GM12875 (cell line): ENCODE data around the gene SPEN.

ENCODE experiments used
- H3K4me3 ChIP-seq: one replicate; pipeline ENCODE4 v1.5.1; 2011; ENCODE audit warnings: low read depth, low read length, control low read depth
- TF ChIP-seq, protein P1 (sequence below): IDR thresholded peaks from 2 replicates; pipeline ENCODE4 v1.5.1; 2011; ENCODE audit warnings: low read depth, mild to moderate bottlenecking, control low read depth, inconsistent platforms, low read length, moderate library complexity, borderline replicate concordance; ENCODE audit not compliant: insufficient read depth

The SPEN gene

DNA sequence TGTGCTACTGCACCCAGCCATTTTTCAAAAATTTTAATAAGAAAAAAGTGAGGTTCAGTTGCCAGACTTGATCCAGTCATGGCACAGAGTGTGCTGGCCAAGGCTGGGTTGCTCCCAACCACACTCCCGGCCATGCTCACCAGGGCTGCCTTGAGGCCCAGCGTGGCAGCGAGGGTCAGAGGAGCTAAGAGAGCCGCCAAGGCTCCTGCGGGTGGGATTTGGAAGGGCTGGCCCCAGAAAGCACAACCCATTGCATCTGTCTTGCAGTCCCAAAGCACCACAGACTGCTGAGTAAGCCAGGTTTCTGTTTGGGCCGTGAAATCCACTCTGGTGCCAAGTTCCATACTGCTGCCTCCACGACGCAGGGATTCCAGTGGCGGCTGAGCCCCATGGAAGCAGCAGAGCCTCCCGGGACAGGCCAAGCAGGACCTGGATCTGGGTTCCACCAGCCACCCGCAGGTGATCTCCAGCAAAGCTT lies 105.8 kb downstream of the SPEN start:
- TF ChIP-seq, protein P1, sequence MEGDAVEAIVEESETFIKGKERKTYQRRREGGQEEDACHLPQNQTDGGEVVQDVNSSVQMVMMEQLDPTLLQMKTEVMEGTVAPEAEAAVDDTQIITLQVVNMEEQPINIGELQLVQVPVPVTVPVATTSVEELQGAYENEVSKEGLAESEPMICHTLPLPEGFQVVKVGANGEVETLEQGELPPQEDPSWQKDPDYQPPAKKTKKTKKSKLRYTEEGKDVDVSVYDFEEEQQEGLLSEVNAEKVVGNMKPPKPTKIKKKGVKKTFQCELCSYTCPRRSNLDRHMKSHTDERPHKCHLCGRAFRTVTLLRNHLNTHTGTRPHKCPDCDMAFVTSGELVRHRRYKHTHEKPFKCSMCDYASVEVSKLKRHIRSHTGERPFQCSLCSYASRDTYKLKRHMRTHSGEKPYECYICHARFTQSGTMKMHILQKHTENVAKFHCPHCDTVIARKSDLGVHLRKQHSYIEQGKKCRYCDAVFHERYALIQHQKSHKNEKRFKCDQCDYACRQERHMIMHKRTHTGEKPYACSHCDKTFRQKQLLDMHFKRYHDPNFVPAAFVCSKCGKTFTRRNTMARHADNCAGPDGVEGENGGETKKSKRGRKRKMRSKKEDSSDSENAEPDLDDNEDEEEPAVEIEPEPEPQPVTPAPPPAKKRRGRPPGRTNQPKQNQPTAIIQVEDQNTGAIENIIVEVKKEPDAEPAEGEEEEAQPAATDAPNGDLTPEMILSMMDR, result no peak
- H3K4me3 ChIP-seq, result no peak overlapping the region

DNA sequence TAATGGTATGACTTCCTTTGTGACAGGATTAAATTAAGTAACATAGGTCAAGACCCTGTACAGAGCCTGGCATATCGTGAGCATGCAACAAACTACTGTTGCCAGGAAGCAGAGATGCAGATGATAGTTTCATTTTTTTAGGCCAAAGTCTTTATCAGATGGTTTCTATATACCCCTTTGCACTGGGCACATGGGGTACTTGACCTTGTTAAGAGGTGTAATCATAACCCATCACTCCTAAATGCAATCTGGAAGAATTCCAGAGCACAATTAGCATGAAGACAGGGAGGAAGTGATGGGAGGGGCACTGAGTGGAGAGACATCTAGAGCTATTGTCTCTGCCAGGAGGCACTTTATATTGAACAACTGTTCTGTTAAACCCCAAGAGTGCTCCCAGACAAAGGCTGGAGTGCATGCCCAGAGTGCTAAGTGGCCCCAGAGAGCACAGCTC lies 106.3 kb downstream of the SPEN start:
- H3K4me3 ChIP-seq, result no peak overlapping the region
- TF ChIP-seq, protein P1, result no peak

DNA sequence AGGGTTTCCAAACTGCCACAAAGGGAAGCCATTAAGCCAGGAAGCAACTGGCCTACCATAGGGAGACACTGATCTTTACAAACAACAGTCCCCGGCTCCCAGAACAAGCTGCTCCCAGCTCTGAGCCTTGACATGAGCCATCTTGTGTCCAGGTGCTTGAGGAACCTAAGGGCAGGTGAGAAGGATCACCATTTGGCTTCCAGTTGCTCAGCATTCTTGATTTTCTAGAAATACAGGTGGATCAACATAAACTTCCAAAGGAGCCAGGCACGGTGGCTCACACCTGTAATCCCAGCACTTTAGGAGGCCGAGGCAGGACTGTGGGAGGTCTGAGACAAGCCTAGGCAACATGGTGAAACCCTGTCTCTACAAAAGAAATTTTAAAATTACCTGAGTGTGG lies 106.8 kb downstream of the SPEN start:
- TF ChIP-seq, protein P1, result no peak
- no peak overlapping the region for H3K4me3 ChIP-seq

DNA sequence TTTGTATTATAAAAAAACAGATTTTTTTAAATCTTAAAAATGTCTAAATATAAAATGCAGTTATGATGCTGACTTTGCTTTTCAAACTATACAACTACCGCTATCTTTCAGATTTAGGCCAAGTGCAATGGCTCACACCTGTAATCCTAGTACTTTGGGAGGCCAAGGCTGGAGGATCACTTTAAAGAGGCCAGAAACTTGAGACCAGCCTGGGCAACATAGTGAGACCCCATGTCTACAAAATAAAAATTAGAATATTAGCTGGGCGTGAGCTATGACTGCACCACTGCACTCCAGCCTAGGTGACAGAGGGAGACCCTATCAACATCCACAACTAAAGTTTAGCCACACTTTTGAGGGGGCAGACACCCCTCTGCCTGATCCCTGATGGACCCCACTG lies 108.0 kb downstream of the SPEN start:
- TF ChIP-seq, protein P1, result no peak
- no peak overlapping the region for H3K4me3 ChIP-seq

DNA sequence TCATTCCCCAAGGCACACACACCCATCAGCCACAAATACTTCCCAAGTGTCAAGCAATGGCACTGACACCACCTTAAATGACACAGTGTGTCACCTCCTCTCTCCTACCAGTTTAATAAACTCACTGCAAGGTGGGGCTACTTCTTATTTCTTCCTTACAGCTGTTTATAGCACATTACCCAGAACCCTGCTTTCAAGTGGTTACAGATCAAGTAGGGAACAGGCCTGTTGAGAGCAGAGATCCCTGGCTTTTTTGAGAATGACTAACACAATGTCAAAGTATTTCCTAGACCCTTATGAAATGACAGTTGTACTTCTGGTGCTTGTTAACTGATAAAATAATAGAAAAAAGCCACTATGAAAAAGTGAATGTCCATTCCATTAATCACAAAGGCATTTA lies 108.6 kb downstream of the SPEN start:
- TF ChIP-seq, protein P1, result no peak
- no peak overlapping the region for H3K4me3 ChIP-seq

DNA sequence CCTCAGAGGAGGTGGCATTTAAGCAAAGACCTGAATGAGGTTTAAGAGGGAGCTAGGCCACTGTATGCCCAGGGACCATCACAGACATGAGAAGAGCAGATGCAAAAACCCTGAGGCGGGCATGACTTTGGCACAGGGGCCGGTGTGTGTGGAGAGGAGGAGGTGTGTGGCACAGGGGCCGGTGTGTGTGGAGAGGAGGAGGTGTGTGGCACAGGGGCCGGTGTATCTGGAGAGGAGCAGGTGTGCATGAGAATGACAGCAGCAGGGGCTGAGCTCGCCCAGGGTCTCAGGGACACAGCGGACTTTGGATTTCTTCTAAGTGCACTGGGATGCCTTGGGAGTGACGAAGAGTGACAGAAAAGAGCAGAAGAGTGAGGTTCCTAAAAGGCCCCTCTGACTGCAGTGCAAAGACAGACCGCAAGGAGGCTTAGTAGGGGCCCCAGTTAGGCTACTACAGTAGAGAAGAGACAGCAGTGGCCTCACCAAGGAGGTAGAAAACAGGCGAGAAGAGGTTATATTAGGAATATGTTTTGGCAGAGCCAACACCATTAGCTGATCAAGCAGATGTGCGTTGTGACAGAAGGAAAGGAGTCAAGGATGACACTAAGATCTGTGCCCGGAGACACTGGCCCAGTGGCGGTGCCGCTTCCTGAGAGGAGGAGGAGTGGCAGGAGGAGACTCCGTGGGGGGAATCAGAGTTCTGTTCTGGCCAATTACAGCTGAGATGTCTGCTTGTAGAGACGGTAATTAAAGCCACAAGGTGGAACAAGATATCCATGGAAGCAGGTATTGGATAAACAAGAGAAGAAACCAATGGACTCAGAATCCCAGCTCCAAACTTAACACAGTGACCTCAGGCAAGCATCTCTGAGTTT lies 110.0 kb downstream of the SPEN start:
- TF ChIP-seq, protein P1, result no peak
- H3K4me3 ChIP-seq, result no peak overlapping the region

DNA sequence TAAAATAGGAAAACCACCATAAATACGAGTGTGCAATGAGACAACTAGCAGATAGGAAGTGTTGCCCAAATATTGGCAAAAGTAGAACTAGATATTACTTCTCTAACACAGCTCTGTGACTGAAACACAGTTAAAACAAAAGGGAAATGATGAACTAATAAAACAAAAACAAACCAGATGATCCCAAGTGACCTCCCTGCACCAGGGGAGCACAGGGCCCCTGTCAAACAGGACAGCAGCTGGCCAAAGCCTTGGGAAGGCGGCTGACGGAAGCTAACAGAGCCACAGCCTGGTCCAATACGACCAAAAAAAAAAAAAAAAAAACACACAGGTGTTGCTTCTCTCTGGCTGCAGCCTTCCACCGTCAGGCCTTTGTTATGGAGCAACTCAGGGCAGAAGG lies 110.6 kb downstream of the SPEN start:
- H3K4me3 ChIP-seq, result no peak overlapping the region
- TF ChIP-seq, protein P1, result no peak
